WTC11 (cell line): Measurements from ENCODE around the gene THOC5. TPM values are rescaled to one million over a fixed set of nuclear protein-coding genes. Genes with fewer than 3 reads are reported as not detected.

Experiments used
- ATAC-seq: fragments of 200-7000 bp; cut with Tn5 transposase; 2 replicates; pipeline ENCODE4 v1.10.0; 2021; ENCODE audit warnings: mild to moderate bottlenecking, moderate library complexity
- CTCF ChIA-PET: fragments of 300-600 bp; sonication (Branson Sonifier 250); formaldehyde crosslinking; loops from one replicate; lab custom pipeline; 2021; ENCODE audit warnings: antibody characterized with exemption; lab: Charles Lee
- POLR2A ChIA-PET: fragments of 350-600 bp; sonication (Branson Sonifier 250); formaldehyde crosslinking; loops from one replicate; lab custom pipeline; 2021; ENCODE audit warnings: antibody characterized with exemption; lab: Charles Lee
- DNase-seq: peaks from one replicate; pipeline ENCODE4 v3.0.0; 2021; ENCODE audit warnings: low spot score
- H3K27ac Mint-ChIP-seq: 2 replicates; pipeline ENCODE4 v1.8.0; 2021; ENCODE audit warnings: mixed read lengths
- H3K27me3 Mint-ChIP-seq: 2 replicates; pipeline ENCODE4 v1.8.0; 2021; ENCODE audit warnings: low read depth, mild to moderate bottlenecking, moderate library complexity, mixed read lengths
- H3K36me3 Mint-ChIP-seq: 2 replicates; pipeline ENCODE4 v1.8.0; 2021; ENCODE audit warnings: mixed read lengths
- H3K4me1 Mint-ChIP-seq: 2 replicates; pipeline ENCODE4 v1.8.0; 2022; ENCODE audit warnings: mixed read lengths
- H3K4me3 Mint-ChIP-seq: 2 replicates; pipeline ENCODE4 v1.8.0; 2021; ENCODE audit warnings: mild to moderate bottlenecking, moderate library complexity, mixed read lengths
- H3K9me3 Mint-ChIP-seq: 2 replicates; pipeline ENCODE4 v1.8.0; 2021; ENCODE audit warnings: mixed read lengths
- ARID4B ChIP-seq: sonication (generic); formaldehyde crosslinking; IDR thresholded peaks from 2 replicates; pipeline ENCODE4 v1.8.0; 2023; ENCODE audit warnings: missing genetic modification reagents, mild to moderate bottlenecking, borderline replicate concordance
- ATF2 ChIP-seq: sonication (generic); formaldehyde crosslinking; IDR thresholded peaks from 2 replicates; pipeline ENCODE4 v1.8.1; 2022; ENCODE audit warnings: low read depth, missing genetic modification reagents, borderline replicate concordance
- E2F4 ChIP-seq: sonication (generic); formaldehyde crosslinking; IDR thresholded peaks from 2 replicates; pipeline ENCODE4 v1.8.1; 2022; ENCODE audit warnings: low read depth, mild to moderate bottlenecking, moderate library complexity, missing genetic modification reagents, borderline replicate concordance
- E2F5 ChIP-seq: sonication (generic); formaldehyde crosslinking; IDR thresholded peaks from 2 replicates; pipeline ENCODE4 v1.8.1; 2022; ENCODE audit warnings: mild to moderate bottlenecking, moderate library complexity, missing genetic modification reagents
- EMX1 ChIP-seq: fragments of 250-450 bp; sonication (Bioruptor Pico); IDR thresholded peaks from 2 replicates; pipeline ENCODE4 v1.8.0; 2021; ENCODE audit warnings: mild to moderate bottlenecking
- FOXJ3 ChIP-seq: sonication (generic); formaldehyde crosslinking; IDR thresholded peaks from 2 replicates; pipeline ENCODE4 v1.9.0; 2021; ENCODE audit warnings: missing genetic modification reagents, mild to moderate bottlenecking, borderline replicate concordance
- GABPB1 ChIP-seq: sonication (generic); formaldehyde crosslinking; IDR thresholded peaks from 2 replicates; pipeline ENCODE4 v1.8.1; 2023; ENCODE audit warnings: mild to moderate bottlenecking, missing genetic modification reagents
- GRHL2 ChIP-seq: fragments of 250-450 bp; sonication (Bioruptor Pico); IDR thresholded peaks from 2 replicates; pipeline ENCODE4 v1.8.0; 2022; ENCODE audit warnings: mild to moderate bottlenecking, moderate library complexity; ENCODE audit not compliant: insufficient replicate concordance, severe bottlenecking
- HMGXB4 ChIP-seq: sonication (generic); formaldehyde crosslinking; IDR thresholded peaks from 2 replicates; pipeline ENCODE4 v1.8.1; 2023; ENCODE audit warnings: mild to moderate bottlenecking, moderate library complexity, missing genetic modification reagents
- MYBL2 ChIP-seq: sonication (generic); formaldehyde crosslinking; IDR thresholded peaks from 2 replicates; pipeline ENCODE4 v1.8.1; 2023; ENCODE audit warnings: mild to moderate bottlenecking, moderate library complexity, missing genetic modification reagents
- NR1H2 ChIP-seq: sonication (generic); formaldehyde crosslinking; IDR thresholded peaks from 2 replicates; pipeline ENCODE4 v1.9.0; 2021; ENCODE audit warnings: mild to moderate bottlenecking, moderate library complexity, missing genetic modification reagents
- NR2C2 ChIP-seq: sonication (generic); formaldehyde crosslinking; IDR thresholded peaks from 2 replicates; pipeline ENCODE4 v1.8.0; 2022; ENCODE audit warnings: mild to moderate bottlenecking, missing genetic modification reagents
- RELA ChIP-seq: sonication (generic); formaldehyde crosslinking; IDR thresholded peaks from 2 replicates; pipeline ENCODE4 v1.8.1; 2022; ENCODE audit warnings: missing genetic modification reagents, mild to moderate bottlenecking, borderline replicate concordance
- SMAD3 ChIP-seq: sonication (generic); formaldehyde crosslinking; IDR thresholded peaks from 2 replicates; pipeline ENCODE4 v1.8.0; 2022; ENCODE audit warnings: missing genetic modification reagents, mild to moderate bottlenecking, borderline replicate concordance
- SP1 ChIP-seq: sonication (generic); formaldehyde crosslinking; conservative IDR thresholded peaks from 2 replicates; pipeline ENCODE4 v1.8.1; 2022; ENCODE audit warnings: missing genetic modification reagents
- USF1 ChIP-seq: sonication (generic); formaldehyde crosslinking; IDR thresholded peaks from 2 replicates; pipeline ENCODE4 v1.8.0; 2022; ENCODE audit warnings: mild to moderate bottlenecking, missing genetic modification reagents
- ZBTB21 ChIP-seq: sonication (generic); formaldehyde crosslinking; IDR thresholded peaks from 2 replicates; pipeline ENCODE4 v1.8.1; 2023; ENCODE audit warnings: mild to moderate bottlenecking, missing genetic modification reagents, borderline replicate concordance
- ZNF425 ChIP-seq: fragments of 250-450 bp; sonication (Bioruptor Pico); conservative IDR thresholded peaks from 2 replicates; pipeline ENCODE4 v1.9.0; 2021; ENCODE audit warnings: mild to moderate bottlenecking
- ZNF512 ChIP-seq: sonication (generic); formaldehyde crosslinking; IDR thresholded peaks from 2 replicates; pipeline ENCODE4 v1.8.1; 2022; ENCODE audit warnings: missing genetic modification reagents, borderline replicate concordance
- total RNA-seq: library from RNA; stranded (reverse); gene quantifications from 3 replicates; pipeline ENCODE4 v1.2.3, GENCODE V29; 2021

Gene THOC5
- total RNA-seq, 1 experiment from 2014 or later = 51.2 TPM

GRCh38 chr22:29521526-29521925, 32.0 kb downstream of the THOC5 start (continued):
- no peak for TF ChIP-seq ARID4B (CRISPR knock-in tag)
- no peak for TF ChIP-seq SMAD3 (CRISPR knock-in tag)
- TF ChIP-seq SP1 (CRISPR knock-in tag) = no peak
- TF ChIP-seq NR1H2 = no peak
- no peak for TF ChIP-seq E2F4 (CRISPR knock-in tag)
- TF ChIP-seq NR2C2 (CRISPR knock-in tag) = no peak
- TF ChIP-seq FOXJ3 (CRISPR knock-in tag) = no peak
- no peak for TF ChIP-seq ZNF512
- no peak for TF ChIP-seq GABPB1 (CRISPR knock-in tag)

- ChIA-PET CTCF (interaction anchor here (0.6 kb wide), 1 partner anchor 68 kb away, joined by 4 read pairs; no protein-coding TSS in a partner anchor), POLR2A (no interaction called here)
- Mint-ChIP-seq H3K27me3 (no peaks in the 10 kb centered on the region), H3K9me3 (no peaks in the 10 kb centered on the region), H3K4me3 (no peak overlapping the region), H3K27ac (peak overlapping the region; percentile 90; the same call in 1 of the 2 replicates), H3K4me1 (no peaks in the 10 kb centered on the region), H3K36me3 (peaks cover 61% of the 10 kb centered on the region)
- no peak for DNase-seq
- ATAC-seq = no peak
- TF ChIP-seq ZNF425 (no peak), RELA (CRISPR knock-in tag) (no peak), SP1 (CRISPR knock-in tag) (no peak), ZBTB21 (CRISPR knock-in tag) (no peak), EMX1 (CRISPR knock-in tag) (no peak), E2F4 (CRISPR knock-in tag) (no peak), GRHL2 (CRISPR knock-in tag) (no peak), HMGXB4 (CRISPR knock-in tag) (no peak), ATF2 (CRISPR knock-in tag) (no peak), USF1 (no peak), MYBL2 (CRISPR knock-in tag) (no peak), E2F5 (no peak)
Measured at GRCh38 chr22:29520851-29521250, 32.7 kb downstream of the THOC5 start.
